DND-41 (cell line): ENCODE results near the gene WNT9A.

Experiments used
- EZH2 ChIP-seq: IDR thresholded peaks from 3 replicates; pipeline ENCODE4 v1.6.1; 2012; ENCODE audit warnings: borderline replicate concordance, low read depth, mild to moderate bottlenecking, moderate library complexity, low read length, inconsistent platforms; ENCODE audit not compliant: severe bottlenecking
- TF ChIP-seq, protein P1 (sequence below): IDR thresholded peaks from 2 replicates; pipeline ENCODE4 v1.5.1; 2012; ENCODE audit warnings: borderline replicate concordance, low read length, moderate library complexity, mild to moderate bottlenecking; ENCODE audit not compliant: poor library complexity, severe bottlenecking; ENCODE audit errors: extremely low read depth

DNA sequence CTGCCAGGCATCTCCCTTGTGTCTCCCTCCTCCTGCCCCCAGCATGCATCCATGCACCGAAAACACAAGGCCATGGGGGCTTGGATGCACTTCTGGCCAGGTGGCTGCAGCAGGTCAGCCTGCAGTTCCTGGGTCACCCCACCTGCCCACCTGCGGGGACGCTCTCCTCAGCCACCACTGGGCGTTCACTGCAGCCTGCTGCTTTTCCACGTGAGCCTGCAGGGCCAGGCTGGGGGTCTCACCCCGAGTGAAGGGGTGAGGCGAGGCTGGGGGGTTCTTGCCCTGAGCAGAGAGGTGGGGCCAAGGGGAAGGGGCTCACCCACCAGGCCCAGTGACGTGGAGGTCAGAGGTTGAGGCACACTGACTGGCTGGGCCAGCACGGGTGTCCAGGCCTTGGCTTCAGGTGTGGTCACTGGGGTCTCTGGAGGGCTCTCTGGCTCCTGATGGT is 64.6 kb downstream of the WNT9A start:
- TF ChIP-seq, protein P1, sequence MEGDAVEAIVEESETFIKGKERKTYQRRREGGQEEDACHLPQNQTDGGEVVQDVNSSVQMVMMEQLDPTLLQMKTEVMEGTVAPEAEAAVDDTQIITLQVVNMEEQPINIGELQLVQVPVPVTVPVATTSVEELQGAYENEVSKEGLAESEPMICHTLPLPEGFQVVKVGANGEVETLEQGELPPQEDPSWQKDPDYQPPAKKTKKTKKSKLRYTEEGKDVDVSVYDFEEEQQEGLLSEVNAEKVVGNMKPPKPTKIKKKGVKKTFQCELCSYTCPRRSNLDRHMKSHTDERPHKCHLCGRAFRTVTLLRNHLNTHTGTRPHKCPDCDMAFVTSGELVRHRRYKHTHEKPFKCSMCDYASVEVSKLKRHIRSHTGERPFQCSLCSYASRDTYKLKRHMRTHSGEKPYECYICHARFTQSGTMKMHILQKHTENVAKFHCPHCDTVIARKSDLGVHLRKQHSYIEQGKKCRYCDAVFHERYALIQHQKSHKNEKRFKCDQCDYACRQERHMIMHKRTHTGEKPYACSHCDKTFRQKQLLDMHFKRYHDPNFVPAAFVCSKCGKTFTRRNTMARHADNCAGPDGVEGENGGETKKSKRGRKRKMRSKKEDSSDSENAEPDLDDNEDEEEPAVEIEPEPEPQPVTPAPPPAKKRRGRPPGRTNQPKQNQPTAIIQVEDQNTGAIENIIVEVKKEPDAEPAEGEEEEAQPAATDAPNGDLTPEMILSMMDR: no peak
- no peak for TF ChIP-seq EZH2
